Measurements from ENCODE around the gene MAST3.

- TF ChIP-seq POLR2A (IDR thresholded peaks at IDR 0.05) (no peak), CTCF (IDR thresholded peaks at IDR 0.05) (no peak)
Observed at GRCh38 chr19:18196511-18196845, 98.9 kb downstream of the MAST3 start.
